GM10248 (cell line): ENCODE results near the gene YJU2.

Source experiments
- CTCF ChIA-PET: fragments of 300-600 bp; sonication (Branson Sonifier 250); formaldehyde crosslinking; extraction: SDS; loops from one replicate; lab custom pipeline; 2021; ENCODE audit warnings: antibody characterized with exemption; lab: Yijun Ruan, JAX
- POLR2A ChIA-PET: fragments of 350-650 bp; sonication (Branson Sonifier 250); formaldehyde crosslinking; extraction: SDS; loops from one replicate; lab custom pipeline; 2020; ENCODE audit warnings: antibody characterized with exemption; lab: Yijun Ruan, JAX
- DNase-seq: peaks from one replicate; pipeline ENCODE4 v3.0.0; 2012; ENCODE audit errors: extremely low spot score
- CTCF ChIP-seq: IDR thresholded peaks from 2 replicates; pipeline ENCODE4 v1.5.1; 2012; ENCODE audit warnings: mild to moderate bottlenecking, low read depth; ENCODE audit errors: extremely low read depth, missing control alignments, control extremely low read depth

Gene YJU2

DNA sequence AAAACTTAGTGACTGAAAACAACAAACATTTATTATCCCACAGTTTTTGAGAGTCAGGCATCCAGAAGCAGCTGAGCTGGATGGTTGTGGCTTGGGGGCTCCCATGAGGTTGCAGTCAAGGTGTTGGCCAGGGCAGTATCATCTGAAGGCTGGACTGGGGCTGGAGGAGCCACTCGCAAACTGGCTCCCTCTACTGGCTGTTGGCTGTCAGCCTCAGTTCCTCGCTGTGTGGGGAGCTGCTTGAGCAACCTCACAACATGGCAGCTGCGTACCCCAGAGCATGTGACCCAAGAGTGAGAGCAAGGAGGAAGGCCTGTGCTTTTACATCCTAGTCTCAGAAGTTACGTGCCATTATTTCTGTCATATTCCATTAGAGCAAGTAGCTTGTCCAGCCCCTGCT lies 9.7 kb downstream of the YJU2 start:
- DNase-seq: no peak
- POLR2A ChIA-PET: interaction anchor here (0.5 to 1.0 kb wide), 2 partner anchors 15 to 126 kb away, joined by 3 to 4 read pairs; no protein-coding TSS in a partner anchor
- peak; percentile 9 for TF ChIP-seq CTCF
- CTCF ChIA-PET: interaction anchor here (1.8 to 3.5 kb wide), 2 partner anchors 10 to 65 kb away, joined by 6 to 28 read pairs; no protein-coding TSS in a partner anchor

DNA sequence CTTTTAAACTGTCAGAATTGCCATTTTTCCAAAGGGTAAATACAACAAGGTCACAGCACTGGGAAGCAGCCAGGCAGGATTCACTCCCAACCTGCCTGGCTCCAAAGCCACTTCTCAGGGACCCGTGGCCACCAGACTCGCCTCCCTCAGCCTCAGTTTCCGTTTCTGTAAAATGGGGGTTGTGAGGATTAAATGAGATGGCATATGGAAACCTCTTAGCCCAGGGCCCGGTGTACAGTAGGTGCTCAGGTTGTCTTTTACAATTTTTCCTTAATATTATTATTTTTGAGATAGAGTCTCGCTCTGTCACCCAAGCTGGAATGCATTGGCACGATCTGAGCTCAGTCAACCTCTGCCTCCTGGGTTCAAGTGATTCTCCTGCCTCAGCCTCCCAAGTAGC lies 10.1 kb downstream of the YJU2 start:
- POLR2A ChIA-PET: interaction anchor here (0.5 to 1.0 kb wide), 3 partner anchors 16 to 125 kb away, joined by 3 to 4 read pairs (median 3); no protein-coding TSS in a partner anchor

DNA sequence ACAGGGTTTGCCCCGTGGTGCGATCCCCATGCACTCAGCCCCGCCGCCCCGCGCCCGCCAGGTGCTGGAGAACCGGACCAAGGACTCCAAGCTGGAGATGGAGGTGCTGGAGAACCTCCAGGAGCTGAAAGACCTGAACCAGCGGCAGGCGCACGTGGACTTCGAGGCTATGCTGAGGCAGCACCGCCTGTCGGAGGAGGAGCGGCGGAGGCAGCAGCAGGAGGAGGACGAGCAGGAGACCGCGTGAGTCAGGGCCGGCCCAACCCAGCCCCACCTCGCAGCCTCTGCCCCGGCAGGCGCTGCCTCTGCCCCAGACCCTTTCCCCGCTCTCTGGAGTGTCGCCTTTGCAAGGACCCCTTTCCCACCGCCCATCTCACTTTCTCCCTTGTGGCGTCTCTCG lies 11.3 kb downstream of the YJU2 start:
- POLR2A ChIA-PET: no interaction called here
- TF ChIP-seq CTCF: no peak
- no peak for DNase-seq
- CTCF ChIA-PET: interaction anchor here (3.5 kb wide), 1 partner anchor 9 kb away, joined by 28 read pairs; no protein-coding TSS in a partner anchor

More for the DNA sequence above, 10.1 kb downstream of the YJU2 start:
- no peak for TF ChIP-seq CTCF
- DNase-seq: no peak
- CTCF ChIA-PET: interaction anchor here (0.8 to 3.5 kb wide), 3 partner anchors 10 to 144 kb away, joined by 3 to 28 read pairs (median 6); partner anchors contain the start of gene SH3GL1

DNA sequence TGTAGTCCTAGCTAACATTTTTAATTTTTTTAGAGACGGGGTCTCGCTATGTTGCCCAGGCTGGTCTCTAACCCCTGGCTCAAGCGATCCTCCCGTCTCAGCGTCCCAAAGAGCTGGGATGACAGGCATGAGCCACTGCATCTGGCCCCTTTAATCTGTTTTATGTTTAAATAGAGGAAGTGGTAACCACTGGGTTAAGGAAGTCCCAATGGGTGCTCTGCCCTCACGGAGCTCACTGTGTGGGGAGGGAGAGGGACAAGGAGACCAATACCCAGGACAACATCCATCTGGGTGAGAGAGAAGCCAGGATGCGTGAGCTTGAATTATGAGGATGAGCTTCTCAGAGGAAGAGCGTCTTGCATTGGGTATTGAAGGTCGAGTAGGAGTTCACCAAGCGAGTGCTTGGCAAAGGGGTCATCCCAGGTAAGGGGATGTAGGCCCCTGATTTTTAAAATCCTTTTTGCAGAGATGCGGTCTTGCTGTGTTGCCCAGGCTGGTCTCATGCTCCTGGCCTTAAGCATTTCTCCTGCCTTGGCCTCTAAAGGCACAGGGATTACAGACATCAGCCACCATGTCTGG lies 13.8 kb downstream of the YJU2 start:
- POLR2A ChIA-PET: interaction anchor here (0.6 kb wide), 1 partner anchor 25 kb away, joined by 3 read pairs; no protein-coding TSS in a partner anchor
- no peak for DNase-seq
- TF ChIP-seq CTCF: no peak
- CTCF ChIA-PET: interaction anchor here (1.4 to 1.5 kb wide), 2 partner anchors 14 to 92 kb away, joined by 4 read pairs; partner anchors contain the start of gene YJU2

GRCh38 chr19:4264812-4265211 lies 17.9 kb downstream of the YJU2 start:
- CTCF ChIA-PET: interaction anchor here (3.1 kb wide), 1 partner anchor 260 kb away, joined by 11 read pairs; no protein-coding TSS in a partner anchor
- POLR2A ChIA-PET: no interaction called here
- no peak for TF ChIP-seq CTCF
- DNase-seq: no peak

GRCh38 chr19:4266253-4267000 lies 19.5 kb downstream of the YJU2 start:
- ChIA-PET POLR2A (no interaction called here), CTCF (interaction anchor here (0.6 to 5.2 kb wide), 47 partner anchors 9 to 370 kb away, joined by 3 to 58 read pairs (median 6); partner anchors contain the start of genes CHAF1A, EBI3, MPND and PLIN5)
- no peak for TF ChIP-seq CTCF
- no peak for DNase-seq
